GM12875 (cell line): ENCODE measurements around the gene HSPB6.

Experiments used
- H3K4me3 ChIP-seq: one replicate; pipeline ENCODE4 v1.5.1; 2011; ENCODE audit warnings: low read depth, low read length, control low read depth
- CTCF ChIP-seq: IDR thresholded peaks from 2 replicates; pipeline ENCODE4 v1.5.1; 2011; ENCODE audit warnings: low read depth, mild to moderate bottlenecking, control low read depth, inconsistent platforms, low read length, moderate library complexity, borderline replicate concordance; ENCODE audit not compliant: insufficient read depth

Gene HSPB6

GRCh38 chr19:35789195-35789977 is 32.6 kb upstream of the HSPB6 start:
- no peak for TF ChIP-seq CTCF
- no peak overlapping the region for H3K4me3 ChIP-seq

GRCh38 chr19:35788205-35788960 is 31.6 kb upstream of the HSPB6 start:
- H3K4me3 ChIP-seq = no peak overlapping the region
- TF ChIP-seq CTCF = no peak

- H3K4me3 ChIP-seq = no peak overlapping the region
- no peak for TF ChIP-seq CTCF
Measured at GRCh38 chr19:35787227-35787799, 30.5 kb upstream of the HSPB6 start.

GRCh38 chr19:35786299-35787160 is 29.7 kb upstream of the HSPB6 start:
- TF ChIP-seq CTCF = no peak
- H3K4me3 ChIP-seq = no peak overlapping the region

GRCh38 chr19:35785339-35785627 is 28.5 kb upstream of the HSPB6 start:
- no peak for TF ChIP-seq CTCF
- no peak overlapping the region for H3K4me3 ChIP-seq

- no peak for TF ChIP-seq CTCF
- H3K4me3 ChIP-seq = no peak overlapping the region
Measured at GRCh38 chr19:35784503-35785338, 27.9 kb upstream of the HSPB6 start.
